Glomerular visceral epithelial cell (primary cell): Measurements from ENCODE around the gene NARF.

Source experiments
- DNase-seq: peaks from one replicate; pipeline ENCODE4 v3.0.0-alpha.2; 2016; ENCODE audit errors: extremely low spot score

Gene NARF

DNA sequence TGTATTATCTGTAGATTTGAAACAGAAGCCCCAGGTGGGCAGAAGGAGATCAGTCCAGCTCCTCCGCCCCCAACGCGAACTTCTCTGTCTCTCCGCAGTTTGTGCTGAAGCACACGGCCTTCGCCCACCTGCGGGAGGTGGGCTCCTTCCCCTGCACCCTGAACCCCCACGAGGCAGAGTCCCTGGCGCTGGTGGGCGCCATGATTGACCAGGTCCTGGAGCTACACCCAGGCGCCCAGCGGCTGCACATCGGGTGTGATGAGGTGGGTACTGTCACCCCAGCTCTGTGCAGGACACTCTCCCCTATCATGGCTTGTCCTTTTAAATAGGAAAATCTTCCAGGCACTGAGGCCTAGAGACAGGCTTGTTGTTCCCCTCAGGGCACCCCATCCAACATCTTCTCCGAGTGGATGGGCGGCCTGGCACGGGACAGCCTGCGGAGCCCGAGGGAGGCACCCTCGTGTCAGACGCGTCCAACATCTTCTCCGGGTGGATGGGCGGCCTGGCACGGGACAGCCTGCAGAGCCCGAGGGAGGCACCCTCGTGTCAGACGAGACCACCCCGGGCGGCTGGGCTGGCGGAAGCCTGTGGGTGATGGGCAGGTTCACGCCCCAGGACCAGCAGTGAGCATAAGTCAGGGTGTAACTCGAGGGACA lies 24.9 kb upstream of the NARF start:
- DNase-seq, result no peak

DNA sequence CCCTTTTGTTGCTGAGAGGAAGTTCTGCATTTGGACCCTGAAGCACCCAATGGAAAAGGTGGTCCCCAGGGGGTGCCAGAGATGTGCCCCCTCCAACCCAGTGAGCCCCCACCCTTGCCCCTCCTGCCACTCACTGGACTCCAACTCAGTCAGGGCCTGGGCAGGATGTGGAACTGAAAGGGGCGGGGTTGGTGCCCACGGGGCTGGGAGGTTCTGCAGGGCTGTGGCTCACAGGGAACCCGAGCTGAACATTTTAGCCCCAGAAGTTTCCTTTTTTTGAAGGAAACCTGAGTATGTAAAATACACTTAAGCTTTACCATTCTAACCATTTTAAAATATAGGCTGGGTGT lies 24.4 kb upstream of the NARF start:
- DNase-seq, result no peak

- peak; percentile 60 for DNase-seq
Measured at GRCh38 chr17:82435103-82435502, 23.4 kb upstream of the NARF start.

DNA sequence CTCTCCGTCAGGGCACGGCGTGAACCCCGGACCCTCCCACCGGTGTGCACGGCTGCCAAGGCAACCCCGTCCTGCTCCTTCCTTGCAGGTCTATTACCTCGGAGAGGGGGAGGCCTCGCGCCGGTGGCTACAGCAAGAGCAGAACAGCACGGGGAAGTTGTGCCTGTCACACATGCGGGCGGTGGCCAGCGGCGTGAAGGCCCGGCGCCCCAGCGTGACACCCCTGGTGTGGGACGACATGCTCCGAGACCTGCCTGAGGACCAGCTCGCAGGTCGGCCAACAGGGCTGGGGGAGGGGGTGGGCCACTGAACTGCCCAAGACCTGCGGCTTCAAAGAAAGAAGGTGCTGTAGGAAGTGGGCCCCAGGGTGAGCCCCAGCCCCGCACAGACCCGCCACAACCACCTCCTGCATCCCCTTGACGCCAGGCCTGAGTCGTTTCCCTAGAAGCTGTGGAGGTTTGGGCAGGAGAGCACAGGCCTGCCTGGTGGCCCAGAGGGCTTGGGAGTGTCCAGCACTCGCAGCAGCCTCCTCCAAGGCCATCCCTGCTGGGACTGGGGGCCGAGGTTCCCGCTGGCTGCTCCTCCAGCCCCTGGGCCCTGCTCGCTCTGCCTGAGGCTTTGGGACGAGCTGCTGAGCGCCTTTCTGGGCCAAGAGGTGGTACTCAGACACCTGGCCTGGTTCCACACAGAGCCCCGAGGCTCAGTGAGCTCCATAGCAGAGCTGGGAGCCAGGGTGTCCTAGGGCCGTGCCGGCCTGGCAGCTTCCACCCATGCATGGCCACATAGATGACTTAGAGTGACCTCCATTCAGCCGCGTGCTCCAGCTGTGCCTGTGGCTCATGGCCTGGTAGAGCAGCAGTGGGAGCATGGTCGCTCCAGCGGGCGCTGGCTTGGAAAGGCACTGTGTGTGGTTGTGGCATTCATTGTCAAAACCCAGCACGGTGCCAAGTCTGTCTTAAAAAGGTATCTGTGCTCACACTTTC lies 22.6 kb upstream of the NARF start:
- peak; percentile 55 for DNase-seq

DNA sequence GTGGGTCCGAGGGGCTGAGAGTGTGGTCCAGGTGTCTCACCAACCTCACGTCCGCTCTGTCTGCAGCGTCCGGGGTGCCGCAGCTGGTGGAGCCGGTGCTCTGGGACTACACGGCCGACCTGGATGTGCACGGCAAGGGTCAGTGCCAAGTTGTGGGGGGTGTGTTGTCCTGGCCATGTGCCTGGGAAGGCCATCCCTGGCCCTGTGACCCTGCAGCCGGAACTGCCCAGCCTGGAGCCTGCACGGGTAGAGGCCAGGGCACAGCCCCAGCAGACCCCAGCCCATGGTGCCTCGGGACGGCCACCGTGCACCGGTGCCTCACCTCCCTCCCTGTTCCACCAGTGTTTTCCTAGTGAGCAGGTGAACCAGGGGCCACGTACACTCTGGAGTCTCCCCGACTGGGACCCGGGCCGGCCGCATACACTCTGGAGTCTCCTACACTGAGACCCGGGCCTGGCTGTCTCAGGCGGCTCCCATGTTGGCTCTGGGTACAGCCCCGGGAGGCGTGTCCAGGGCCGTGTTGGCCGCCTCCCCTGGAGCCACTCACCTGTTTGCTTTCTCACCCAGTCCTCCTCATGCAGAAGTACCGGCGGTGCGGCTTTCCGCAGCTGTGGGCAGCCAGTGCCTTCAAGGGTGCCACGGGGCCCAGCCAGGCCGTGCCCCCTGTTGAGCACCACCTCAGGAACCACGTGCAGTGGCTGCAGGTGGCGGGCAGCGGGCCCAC lies 21.8 kb upstream of the NARF start:
- no peak for DNase-seq

DNA sequence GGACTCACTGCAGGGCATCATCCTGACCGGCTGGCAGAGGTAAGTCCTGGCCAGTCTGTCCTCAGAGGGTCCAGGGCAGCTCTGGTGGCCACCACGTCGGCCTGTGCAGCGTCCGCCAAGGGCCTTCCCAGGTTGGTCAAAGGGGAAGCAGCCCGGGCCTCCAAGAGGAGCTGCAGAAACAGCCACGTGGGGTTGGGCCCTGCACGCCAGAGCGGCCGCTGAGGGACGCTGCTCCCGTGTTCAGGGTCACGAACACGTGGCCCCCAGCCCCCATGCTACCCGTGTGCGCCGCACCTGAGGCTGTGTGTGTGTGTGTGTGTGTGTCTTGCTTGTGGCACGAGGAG lies 21.2 kb upstream of the NARF start:
- DNase-seq, result no peak

DNA sequence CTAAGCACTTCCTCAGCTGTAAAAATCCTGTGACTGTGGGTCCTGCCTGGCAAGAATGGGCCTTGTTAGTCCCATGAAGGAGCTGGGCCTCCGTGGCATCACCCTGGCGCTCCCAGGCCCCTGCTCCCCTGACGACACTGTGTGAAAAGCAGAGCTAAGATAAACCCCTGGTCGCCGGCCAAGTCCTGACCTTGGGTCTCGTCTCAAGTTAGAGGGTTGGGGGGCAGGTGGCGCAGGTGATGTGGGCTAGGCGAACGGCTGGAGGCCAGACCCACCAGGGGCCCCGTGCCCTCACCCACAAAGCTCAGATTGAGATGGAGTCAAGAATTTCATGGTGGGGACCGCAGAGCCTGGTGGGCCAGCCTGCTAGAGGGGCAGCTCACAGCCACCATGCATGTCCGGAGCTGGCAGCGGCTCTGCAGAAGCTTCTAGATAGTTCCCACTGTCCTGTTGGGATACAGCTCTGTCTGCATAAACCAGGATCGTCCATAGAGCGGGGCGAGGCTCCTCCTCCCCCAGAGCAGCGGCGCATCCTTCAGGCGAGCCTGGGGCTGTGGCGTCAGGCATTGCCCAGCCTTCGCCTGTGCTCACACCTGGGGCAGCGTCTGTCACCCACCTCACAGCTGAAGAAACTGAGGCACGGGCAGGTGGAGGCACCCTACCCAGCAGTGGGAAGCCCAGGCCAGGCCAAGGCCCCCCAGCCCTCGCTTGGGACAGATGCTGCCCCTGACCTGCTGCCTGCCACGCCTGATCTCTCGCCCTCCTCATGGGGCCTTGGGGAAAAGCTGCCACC lies 19.9 kb upstream of the NARF start:
- DNase-seq, result no peak

- no peak for DNase-seq
Measured at GRCh38 chr17:82439194-82439828, 19.2 kb upstream of the NARF start.

DNA sequence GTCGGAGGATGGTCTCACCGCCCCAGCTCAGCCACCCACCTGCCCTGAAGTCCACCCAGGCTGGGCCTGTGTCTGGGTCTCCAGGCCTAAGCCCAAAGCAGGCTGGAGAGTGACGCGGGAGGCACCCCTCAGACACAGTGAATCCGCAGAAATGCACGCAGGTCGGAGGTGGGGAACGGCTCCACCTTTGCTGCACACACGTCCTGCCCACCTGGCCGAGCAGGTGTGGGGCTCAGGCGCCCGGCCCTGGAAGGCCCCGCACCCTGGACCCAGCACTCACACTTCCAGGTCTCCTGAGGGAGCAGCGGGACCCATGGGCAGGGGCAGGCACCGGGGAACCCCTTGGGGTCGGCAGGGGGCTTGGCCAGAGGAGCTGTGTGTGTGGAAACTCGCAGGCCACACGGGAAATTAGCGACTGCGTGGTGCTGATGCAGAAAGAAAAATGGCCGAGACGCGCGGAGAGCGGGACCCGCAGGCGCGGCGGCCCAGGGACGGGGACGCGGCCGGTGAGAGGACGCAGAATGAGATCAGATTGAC lies 18.6 kb upstream of the NARF start:
- DNase-seq, result no peak

DNA sequence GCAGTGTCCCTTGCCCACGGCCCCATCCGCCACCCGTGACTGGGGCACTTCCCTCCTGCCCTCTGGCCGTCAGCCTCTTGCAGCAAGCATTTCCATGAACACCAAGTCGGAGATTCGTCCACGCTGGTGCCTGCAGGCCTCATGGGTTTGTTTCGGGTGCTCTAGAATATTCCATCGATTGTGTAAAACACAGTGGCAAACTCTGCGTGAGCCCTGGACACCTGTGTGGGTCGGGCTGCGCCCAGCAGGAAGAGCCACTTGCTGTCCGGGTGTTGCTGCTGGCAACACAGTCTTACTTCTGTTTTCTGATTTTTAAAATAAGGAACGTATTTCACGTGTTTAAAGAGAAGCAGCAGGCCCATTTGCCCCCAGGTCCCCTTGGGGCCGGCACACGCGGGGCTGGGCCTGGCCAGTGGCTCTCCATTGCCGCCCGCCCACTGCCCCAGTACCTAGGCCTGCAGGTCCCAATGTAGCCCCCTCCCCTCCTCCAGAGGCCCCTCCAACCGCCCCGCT lies 18.0 kb upstream of the NARF start:
- DNase-seq, result no peak

DNA sequence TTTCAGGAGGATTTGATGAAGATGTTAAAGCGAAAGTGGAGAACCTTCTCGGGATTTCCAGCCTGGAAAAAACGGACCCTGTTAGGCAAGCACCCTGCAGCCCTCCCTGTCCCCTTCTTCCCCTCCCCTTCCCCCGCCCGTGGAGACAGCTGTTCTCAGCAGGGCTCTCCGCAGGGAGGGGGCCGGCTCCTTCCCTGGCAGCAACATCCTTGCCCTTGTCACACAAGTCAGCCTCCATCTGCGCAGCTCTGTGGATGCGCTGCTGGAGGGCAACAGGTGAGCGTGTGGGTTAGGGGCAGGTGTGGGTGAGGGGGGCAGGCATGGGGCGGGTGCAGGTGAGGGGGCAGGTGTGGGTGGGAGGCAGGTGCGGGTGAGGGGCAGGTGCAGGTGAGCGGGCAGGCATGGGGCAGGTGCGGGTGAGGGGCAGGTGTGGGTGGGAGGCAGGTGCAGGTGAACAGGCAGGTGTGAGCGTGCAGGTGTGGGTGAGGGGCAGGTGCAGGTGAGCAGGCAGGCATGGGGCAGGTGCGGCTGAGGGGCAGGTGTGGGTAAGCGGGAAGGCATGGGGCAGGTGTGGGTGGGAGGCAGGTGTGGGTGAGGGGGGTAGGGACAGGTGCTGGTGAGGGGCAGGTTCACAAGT lies 17.4 kb upstream of the NARF start:
- DNase-seq, result no peak

GRCh38 chr17:82441691-82442487 lies 16.7 kb upstream of the NARF start:
- DNase-seq, result no peak

GRCh38 chr17:82442643-82443464 lies 15.7 kb upstream of the NARF start:
- no peak for DNase-seq

GRCh38 chr17:82443465-82444283 lies 14.9 kb upstream of the NARF start:
- no peak for DNase-seq

- no peak for DNase-seq
Measured at GRCh38 chr17:82444284-82444893, 14.2 kb upstream of the NARF start.

- peak; percentile 53 for DNase-seq
Measured at GRCh38 chr17:82444941-82445521, 13.5 kb upstream of the NARF start.

GRCh38 chr17:82445542-82445941 lies 13.0 kb upstream of the NARF start:
- no peak for DNase-seq
